ENCODE data around the gene MYB.

DNA sequence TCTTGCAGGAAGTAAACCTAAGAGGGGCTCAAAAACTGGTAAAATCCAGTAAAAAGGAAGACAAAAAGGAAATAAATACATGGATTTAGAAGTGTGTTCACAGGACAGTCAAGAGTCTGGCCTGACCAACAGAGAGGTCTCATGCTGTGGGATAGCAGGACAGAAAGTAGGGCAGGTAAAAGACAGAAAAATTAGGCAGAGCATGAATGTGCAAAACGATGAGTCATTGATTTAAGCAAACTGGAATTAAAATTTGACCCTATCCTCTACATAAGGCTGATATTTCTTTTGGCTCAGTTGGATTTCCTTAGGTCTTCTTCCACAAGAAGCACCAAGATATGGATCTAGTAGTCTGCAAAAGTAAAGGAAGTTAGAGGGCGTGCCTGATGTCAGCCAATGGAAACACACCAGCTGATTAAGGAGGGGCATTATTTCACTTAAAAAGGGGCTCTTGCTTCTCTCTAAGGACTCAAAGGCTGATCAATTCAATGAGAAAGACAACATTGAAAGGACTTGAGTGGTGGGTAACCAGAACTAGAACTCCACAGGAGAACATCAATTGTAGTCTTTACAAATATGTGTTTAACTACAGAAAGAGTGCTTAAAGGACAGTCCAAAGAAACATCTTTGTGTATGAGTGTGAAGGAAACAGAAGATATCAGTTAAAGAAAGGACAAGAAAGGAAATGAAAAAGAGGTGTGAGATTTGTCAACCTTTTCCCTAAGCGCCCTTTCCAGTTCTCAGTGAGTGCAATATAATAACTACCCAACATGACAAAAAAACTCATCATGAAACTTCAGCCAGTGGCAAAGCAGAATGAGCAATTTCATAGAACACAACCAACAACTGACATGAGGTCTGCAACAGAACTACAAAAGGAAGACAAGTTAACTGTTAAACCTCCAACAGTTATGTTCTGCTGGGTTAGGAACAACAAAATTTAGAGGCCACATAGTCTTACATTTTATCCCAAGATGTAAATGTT, 19.4 kb upstream of the MYB start:
- TF ChIP-seq, protein P1, sequence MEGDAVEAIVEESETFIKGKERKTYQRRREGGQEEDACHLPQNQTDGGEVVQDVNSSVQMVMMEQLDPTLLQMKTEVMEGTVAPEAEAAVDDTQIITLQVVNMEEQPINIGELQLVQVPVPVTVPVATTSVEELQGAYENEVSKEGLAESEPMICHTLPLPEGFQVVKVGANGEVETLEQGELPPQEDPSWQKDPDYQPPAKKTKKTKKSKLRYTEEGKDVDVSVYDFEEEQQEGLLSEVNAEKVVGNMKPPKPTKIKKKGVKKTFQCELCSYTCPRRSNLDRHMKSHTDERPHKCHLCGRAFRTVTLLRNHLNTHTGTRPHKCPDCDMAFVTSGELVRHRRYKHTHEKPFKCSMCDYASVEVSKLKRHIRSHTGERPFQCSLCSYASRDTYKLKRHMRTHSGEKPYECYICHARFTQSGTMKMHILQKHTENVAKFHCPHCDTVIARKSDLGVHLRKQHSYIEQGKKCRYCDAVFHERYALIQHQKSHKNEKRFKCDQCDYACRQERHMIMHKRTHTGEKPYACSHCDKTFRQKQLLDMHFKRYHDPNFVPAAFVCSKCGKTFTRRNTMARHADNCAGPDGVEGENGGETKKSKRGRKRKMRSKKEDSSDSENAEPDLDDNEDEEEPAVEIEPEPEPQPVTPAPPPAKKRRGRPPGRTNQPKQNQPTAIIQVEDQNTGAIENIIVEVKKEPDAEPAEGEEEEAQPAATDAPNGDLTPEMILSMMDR (conservative IDR thresholded peaks at IDR 0.05; ENCODE audit: low read depth in 2 of 2): no peak
- TF ChIP-seq POLR2AphosphoS5 (IDR thresholded peaks at IDR 0.05; ENCODE audit: low read depth) (no peak), EZH2phosphoT487 (IDR thresholded peaks at IDR 0.05; ENCODE audit: unreplicated experiment) (no peak), ZNF331 (CRISPR knock-in tag; IDR thresholded peaks at IDR 0.05; ENCODE audit: low read depth) (no peak), ETS1 (IDR thresholded peaks at IDR 0.05) (no peak), EZH2 (IDR thresholded peaks at IDR 0.05; ENCODE audit: low read depth, unreplicated experiment) (no peak), REST (IDR thresholded peaks at IDR 0.05; ENCODE audit: unreplicated experiment) (no peak), CREB1 (CRISPR knock-in tag; IDR thresholded peaks at IDR 0.05; ENCODE audit: low read depth) (no peak), ZNF114 (CRISPR knock-in tag; IDR thresholded peaks at IDR 0.05) (no peak), JUNB (IDR thresholded peaks at IDR 0.05; ENCODE audit: unreplicated experiment) (no peak), STAT1 (IDR thresholded peaks at IDR 0.05; ENCODE audit: unreplicated experiment) (no peak), NANOG (IDR thresholded peaks at IDR 0.05; ENCODE audit: borderline replicate concordance) (no peak)
- TF ChIP-seq, protein P2, sequence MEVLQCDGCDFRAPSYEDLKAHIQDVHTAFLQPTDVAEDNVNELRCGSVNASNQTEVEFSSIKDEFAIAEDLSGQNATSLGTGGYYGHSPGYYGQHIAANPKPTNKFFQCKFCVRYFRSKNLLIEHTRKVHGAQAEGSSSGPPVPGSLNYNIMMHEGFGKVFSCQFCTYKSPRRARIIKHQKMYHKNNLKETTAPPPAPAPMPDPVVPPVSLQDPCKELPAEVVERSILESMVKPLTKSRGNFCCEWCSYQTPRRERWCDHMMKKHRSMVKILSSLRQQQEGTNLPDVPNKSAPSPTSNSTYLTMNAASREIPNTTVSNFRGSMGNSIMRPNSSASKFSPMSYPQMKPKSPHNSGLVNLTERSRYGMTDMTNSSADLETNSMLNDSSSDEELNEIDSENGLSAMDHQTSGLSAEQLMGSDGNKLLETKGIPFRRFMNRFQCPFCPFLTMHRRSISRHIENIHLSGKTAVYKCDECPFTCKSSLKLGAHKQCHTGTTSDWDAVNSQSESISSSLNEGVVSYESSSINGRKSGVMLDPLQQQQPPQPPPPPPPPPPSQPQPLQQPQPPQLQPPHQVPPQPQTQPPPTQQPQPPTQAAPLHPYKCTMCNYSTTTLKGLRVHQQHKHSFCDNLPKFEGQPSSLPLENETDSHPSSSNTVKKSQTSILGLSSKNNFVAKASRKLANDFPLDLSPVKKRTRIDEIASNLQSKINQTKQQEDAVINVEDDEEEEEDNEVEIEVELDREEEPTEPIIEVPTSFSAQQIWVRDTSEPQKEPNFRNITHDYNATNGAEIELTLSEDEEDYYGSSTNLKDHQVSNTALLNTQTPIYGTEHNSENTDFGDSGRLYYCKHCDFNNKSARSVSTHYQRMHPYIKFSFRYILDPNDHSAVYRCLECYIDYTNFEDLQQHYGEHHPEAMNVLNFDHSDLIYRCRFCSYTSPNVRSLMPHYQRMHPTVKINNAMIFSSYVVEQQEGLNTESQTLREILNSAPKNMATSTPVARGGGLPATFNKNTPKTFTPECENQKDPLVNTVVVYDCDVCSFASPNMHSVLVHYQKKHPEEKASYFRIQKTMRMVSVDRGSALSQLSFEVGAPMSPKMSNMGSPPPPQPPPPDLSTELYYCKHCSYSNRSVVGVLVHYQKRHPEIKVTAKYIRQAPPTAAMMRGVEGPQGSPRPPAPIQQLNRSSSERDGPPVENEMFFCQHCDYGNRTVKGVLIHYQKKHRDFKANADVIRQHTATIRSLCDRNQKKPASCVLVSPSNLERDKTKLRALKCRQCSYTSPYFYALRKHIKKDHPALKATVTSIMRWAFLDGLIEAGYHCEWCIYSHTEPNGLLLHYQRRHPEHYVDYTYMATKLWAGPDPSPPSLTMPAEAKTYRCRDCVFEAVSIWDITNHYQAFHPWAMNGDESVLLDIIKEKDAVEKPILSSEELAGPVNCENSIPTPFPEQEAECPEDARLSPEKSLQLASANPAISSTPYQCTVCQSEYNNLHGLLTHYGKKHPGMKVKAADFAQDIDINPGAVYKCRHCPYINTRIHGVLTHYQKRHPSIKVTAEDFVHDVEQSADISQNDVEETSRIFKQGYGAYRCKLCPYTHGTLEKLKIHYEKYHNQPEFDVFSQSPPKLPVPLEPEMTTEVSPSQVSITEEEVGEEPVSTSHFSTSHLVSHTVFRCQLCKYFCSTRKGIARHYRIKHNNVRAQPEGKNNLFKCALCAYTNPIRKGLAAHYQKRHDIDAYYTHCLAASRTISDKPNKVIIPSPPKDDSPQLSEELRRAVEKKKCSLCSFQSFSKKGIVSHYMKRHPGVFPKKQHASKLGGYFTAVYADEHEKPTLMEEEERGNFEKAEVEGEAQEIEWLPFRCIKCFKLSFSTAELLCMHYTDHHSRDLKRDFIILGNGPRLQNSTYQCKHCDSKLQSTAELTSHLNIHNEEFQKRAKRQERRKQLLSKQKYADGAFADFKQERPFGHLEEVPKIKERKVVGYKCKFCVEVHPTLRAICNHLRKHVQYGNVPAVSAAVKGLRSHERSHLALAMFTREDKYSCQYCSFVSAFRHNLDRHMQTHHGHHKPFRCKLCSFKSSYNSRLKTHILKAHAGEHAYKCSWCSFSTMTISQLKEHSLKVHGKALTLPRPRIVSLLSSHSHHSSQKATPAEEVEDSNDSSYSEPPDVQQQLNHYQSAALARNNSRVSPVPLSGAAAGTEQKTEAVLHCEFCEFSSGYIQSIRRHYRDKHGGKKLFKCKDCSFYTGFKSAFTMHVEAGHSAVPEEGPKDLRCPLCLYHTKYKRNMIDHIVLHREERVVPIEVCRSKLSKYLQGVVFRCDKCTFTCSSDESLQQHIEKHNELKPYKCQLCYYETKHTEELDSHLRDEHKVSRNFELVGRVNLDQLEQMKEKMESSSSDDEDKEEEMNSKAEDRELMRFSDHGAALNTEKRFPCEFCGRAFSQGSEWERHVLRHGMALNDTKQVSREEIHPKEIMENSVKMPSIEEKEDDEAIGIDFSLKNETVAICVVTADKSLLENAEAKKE (CRISPR knock-in tag; IDR thresholded peaks at IDR 0.05): no peak

Data from GM23338 (cell line).